IPS-15b (cell line): Measurements from ENCODE around the gene CRYAB.
A peak's percentile ranks its signal among the peaks of the same experiment; 100 is the strongest.

Experiments used
- H3K27me3 ChIP-seq: one replicate; pipeline ENCODE4 v1.6.1; 2013; ENCODE audit warnings: low read length; ENCODE audit not compliant: control insufficient read depth, insufficient read depth
- H3K36me3 ChIP-seq: one replicate; pipeline ENCODE4 v1.6.1; 2013; ENCODE audit warnings: low read length; ENCODE audit not compliant: control insufficient read depth, insufficient read depth
- H3K4me1 ChIP-seq: one replicate; pipeline ENCODE4 v1.6.1; 2013; ENCODE audit warnings: mild to moderate bottlenecking, low read length; ENCODE audit not compliant: control insufficient read depth, insufficient read depth
- H3K4me3 ChIP-seq: one replicate; pipeline ENCODE4 v1.5.1; 2013; ENCODE audit warnings: low read depth, low read length
- H3K9ac ChIP-seq: one replicate; pipeline ENCODE4 v1.6.1; 2013; ENCODE audit warnings: low read depth, mild to moderate bottlenecking, low read length
- H3K9me3 ChIP-seq: one replicate; pipeline ENCODE4 v1.6.1; 2013; ENCODE audit warnings: mild to moderate bottlenecking, low read length; ENCODE audit not compliant: control insufficient read depth, insufficient read depth

CRYAB gene

DNA sequence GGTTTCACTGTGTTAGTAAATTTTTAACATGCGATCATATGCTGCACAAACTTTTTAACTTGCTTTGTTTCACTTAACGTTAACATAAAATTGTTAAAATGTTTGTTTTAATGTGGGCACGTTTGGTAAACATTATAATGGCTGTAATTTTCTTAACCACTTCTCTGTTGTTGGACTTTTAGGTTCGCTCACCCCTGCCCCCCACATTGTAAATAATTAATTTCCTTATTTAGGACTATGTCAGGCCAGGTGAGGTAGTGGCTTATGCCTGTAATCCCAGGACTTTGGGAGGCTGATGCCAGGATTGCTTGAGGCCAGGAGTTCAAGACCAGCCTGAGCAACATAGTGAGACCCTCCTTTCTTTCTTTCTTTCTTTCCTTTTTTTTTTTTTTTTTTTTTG lies 18.9 kb upstream of the CRYAB start:
- Histone ChIP-seq H3K36me3 (no peaks in the 10 kb centered on the region), H3K4me1 (peaks cover 14% of the 10 kb centered on the region)

DNA sequence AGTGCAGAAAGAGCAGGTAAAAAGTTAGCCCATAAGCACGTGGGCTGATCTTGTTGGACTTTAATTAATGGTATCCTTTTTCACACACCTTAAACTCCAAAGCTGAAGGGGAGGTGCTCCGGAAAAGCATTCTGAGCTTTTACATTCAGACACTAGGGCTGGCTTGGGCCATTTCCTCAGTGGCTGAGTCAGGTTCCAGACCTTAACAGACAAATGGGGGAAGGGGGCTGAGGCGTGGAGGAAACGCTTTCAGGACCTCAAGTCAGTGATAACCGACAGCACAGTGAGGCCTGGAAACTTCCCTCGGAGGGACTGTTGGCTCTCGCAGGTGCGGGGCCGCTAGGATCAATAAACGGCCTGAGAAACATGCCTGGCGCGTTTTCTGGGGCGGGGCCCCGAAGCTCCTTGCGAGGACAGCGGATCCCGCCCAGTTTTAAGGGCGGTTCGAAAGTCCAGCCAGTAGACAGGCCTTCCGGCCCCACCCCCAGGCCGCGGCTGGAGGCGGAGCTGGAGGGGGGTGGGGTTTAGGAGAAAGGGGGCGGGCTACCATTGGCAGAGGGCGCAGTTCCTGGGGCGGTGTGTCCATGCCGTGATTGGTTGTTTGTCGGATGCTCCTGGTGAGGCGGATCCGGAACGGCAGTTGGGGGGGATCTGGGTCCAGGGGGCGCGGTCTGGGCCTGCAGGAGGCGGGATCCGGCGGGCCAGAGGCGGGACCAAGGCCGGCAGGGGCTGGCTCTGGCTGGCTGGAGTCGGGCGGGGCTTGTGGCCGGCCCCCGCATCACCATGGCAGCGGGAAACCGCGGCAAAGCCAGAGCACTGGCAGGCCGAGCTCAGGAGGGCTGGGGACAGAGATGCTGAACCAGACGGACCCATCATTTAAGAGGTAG lies 15.2 kb upstream of the CRYAB start:
- Histone ChIP-seq H3K9ac (peak overlapping the region; percentile 56), H3K27me3 (no peaks in the 10 kb centered on the region), H3K9me3 (no peaks in the 10 kb centered on the region), H3K36me3 (no peaks in the 10 kb centered on the region), H3K4me3 (peak overlapping the region; percentile 56), H3K4me1 (peaks cover 3% of the 10 kb centered on the region)

More for the DNA sequence above, 18.9 kb upstream of the CRYAB start:
- Histone ChIP-seq H3K4me3 (no peak overlapping the region), H3K27me3 (no peaks in the 10 kb centered on the region), H3K9ac (no peak overlapping the region), H3K9me3 (no peaks in the 10 kb centered on the region)

DNA sequence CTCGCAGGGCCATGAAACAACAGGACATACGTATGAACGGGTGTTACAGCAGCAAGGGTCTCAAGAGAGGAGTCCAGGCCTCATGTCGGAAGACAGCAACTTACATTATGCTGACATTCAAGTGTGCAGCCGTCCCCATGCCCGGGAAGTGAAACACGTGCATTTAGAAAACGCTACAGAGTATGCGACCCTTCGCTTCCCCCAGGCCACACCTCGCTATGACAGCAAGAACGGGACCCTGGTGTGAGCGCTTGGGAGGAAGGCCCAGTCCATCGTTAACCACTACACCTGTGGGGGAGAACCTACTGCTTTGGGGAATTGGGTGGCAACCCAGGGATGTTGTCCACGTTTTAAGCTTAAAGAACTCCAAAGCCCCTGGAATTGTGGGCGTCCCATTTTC lies 14.4 kb upstream of the CRYAB start:
- Histone ChIP-seq H3K4me3 (peak overlapping the region; percentile 56), H3K9me3 (no peaks in the 10 kb centered on the region), H3K9ac (peak overlapping the region; percentile 56), H3K27me3 (no peaks in the 10 kb centered on the region), H3K4me1 (peaks cover 3% of the 10 kb centered on the region), H3K36me3 (no peaks in the 10 kb centered on the region)

DNA sequence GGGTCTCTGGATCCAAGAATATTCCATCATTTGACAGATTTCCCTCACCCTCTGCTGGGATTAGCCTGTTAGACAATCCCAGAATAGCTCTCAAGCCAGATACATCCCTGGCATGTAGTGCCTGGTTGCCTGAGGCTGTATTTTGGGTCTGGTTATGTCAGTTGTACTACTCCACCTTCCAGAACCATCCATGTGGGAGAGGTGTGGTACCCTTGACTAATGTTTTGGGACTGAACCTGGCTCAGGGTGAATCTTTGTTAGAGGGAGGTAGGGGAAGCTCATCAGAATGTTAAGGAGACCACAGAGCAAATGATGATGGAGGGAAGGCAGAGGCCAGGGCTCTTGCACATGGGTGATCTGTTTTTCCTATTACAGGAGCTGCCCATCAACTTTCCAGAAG lies 12.4 kb upstream of the CRYAB start:
- Histone ChIP-seq H3K9ac (no peak overlapping the region), H3K36me3 (no peaks in the 10 kb centered on the region), H3K27me3 (no peaks in the 10 kb centered on the region), H3K4me1 (peaks cover 3% of the 10 kb centered on the region), H3K4me3 (no peak overlapping the region), H3K9me3 (no peaks in the 10 kb centered on the region)

DNA sequence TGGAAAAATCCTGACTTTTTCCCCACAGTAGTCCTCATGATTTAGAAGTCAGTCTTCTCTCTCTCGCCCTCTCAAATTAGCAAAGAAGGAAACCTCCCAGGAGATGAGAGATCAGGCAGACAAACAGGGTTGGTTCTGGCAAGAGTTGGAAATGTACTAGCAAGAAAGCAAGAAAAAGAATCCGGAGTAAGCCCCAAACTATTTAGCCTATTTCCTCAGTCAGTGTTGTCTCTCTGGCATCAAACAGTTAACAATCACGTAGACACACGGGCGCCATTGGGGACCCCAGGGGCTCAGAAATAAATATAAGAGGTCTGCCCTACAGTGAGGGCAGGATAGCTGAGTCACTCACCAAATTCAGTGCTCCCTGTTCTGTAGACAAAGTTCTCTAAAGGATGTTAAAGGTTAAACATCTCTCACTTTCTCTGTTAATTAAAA lies 11.8 kb upstream of the CRYAB start:
- H3K9me3 ChIP-seq, result no peaks in the 10 kb centered on the region
- H3K4me3 ChIP-seq, result no peak overlapping the region
- H3K4me1 ChIP-seq, result peaks cover 5% of the 10 kb centered on the region
- H3K36me3 ChIP-seq, result no peaks in the 10 kb centered on the region
- H3K9ac ChIP-seq, result no peak overlapping the region
- no peaks in the 10 kb centered on the region for H3K27me3 ChIP-seq

DNA sequence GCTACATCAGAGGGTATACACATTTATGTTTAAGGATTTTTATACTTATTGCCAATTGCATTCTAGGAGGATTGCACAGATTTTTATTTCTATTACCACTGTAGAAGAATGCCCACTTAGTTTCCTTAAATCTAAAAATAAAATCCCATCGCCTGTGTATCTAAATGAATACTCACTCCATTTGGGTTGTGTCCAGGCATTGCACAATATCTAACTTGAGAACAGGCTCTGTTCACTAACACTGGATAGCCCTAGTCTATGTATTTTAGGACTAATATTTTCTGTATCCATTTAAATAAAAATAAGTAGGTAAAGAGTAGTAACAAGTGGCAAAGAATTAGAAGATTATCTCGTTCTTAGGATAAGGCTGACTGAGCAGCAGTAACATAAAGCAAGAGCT lies 11.2 kb upstream of the CRYAB start:
- no peak overlapping the region for H3K9ac ChIP-seq
- H3K27me3 ChIP-seq, result no peaks in the 10 kb centered on the region
- H3K9me3 ChIP-seq, result no peaks in the 10 kb centered on the region
- H3K4me3 ChIP-seq, result no peak overlapping the region
- peaks cover 8% of the 10 kb centered on the region for H3K4me1 ChIP-seq
- H3K36me3 ChIP-seq, result no peaks in the 10 kb centered on the region

DNA sequence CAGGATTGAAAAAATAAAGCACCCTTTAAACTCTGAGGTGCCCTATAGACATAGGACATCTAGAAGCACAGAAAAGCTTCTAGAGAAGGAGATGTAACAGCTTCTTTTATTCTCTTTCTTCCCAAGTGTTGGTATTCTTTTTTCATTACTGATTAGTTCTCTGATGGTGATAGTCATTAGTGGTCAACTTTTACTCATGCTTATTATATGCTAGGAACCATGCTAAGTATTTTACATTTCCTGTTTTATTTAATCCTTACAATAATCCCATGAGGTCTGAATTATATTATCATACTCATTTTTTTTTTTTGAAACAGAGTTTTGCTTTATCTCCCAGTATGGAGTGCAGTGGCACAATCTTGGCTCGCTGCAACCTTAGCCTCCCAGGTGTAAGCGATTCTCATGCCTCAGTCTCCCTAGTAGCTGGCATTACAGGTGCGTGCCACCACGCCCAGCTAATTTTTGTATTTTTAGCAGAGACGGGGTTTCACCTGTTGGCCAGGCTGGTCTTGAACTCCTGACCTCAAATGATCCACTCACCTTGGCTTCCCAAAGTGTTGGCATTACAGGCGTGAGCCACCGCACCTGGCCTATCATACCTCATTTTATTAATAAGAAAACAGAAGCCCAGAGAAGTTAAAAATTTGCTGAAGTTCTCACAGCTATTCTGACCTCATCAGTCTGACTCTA lies 10.1 kb upstream of the CRYAB start:
- H3K9me3 ChIP-seq, result no peaks in the 10 kb centered on the region
- H3K9ac ChIP-seq, result no peak overlapping the region
- H3K4me3 ChIP-seq, result no peak overlapping the region
- H3K4me1 ChIP-seq, result peaks cover 8% of the 10 kb centered on the region
- no peaks in the 10 kb centered on the region for H3K36me3 ChIP-seq
- no peaks in the 10 kb centered on the region for H3K27me3 ChIP-seq

DNA sequence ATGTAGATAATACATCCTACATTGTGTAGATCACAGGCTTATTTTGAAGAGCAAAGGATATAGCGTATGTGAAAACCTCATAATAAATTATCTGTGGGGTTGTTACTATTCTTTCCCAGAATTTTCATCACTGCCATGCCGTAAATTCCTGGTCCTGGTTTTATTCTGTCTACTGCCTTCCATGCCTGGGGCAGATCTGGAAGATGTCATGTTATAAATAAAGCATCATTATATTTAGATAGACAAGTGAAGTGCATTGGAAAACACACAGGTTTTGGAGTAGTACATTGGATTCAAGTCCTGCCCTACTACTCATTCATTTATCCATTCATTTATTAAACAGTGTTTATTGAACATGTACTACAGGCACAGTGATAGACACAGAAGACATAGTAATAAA lies 9.3 kb upstream of the CRYAB start:
- Histone ChIP-seq H3K9ac (no peak overlapping the region), H3K27me3 (no peaks in the 10 kb centered on the region), H3K36me3 (no peaks in the 10 kb centered on the region), H3K9me3 (no peaks in the 10 kb centered on the region), H3K4me3 (no peak overlapping the region), H3K4me1 (peaks cover 4% of the 10 kb centered on the region)

DNA sequence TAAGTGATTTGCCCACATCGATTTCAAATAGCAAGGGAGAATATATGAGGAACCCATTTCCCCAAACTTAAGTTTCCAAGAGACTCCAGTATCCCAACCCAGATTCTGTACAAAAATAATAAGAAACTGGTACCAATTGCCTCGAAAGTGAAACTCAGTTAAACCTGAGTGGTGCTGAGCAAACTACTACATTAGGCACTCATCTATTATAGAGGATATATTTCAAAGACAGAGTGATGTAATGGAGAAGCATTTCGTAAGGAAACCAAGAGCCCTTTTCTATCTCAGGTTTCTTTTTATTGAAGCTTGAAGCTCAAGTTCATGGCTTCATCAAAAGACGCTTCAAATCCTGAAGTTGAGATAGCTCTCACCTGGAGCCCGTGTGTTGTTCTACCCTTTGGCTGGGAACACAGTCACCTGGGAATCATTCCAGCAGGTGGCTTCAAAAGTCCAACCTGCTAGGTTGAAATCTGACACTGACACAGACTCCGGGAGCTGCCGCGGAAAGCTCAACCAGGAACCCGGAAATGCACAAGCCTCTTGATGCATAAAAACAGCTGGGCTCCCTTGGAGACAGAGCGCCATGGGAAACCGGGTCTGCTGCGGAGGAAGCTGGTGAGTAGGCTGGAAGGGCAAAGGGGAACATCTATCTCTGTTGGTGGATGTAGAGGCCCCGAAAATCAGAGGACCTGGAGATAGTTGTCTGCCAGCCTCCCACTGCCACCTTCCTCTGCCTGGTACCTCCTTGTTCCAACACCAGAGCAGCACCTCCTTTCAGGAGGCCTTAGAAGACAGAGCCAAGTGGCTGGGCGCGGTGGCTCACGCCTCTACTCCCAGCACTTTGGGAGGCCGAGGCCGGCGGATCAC lies 7.1 kb upstream of the CRYAB start, which contains the start of gene C11orf52:
Gene C11orf52 (plus strand): TSS at position 524 of the 867 bp plus-strand sequence. CDS start 60 bp downstream, at position 584.
- Histone ChIP-seq H3K36me3 (no peaks in the 10 kb centered on the region), H3K9ac (no peak within 1 kb of the TSS)

DNA sequence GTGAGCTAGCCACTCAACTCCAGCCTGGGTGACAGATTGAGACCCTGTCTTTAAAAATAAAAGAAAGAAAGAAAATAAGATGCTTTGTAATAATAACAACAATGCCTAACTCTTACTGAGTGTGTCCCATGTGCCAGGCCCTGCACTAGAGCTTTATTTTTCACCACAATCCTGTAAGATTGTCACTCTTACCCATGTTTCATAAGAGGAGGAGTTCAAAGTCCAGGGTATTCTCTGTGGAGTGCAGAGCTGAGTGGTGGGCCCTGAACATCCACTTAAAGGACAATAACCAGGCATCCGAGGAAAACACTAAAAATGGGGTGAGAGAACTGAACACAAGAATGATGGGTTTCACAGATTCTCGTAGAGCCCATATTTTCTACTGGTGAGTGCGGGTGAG lies 6.2 kb upstream of the CRYAB start:
- Histone ChIP-seq H3K4me3 (no peak overlapping the region), H3K9ac (no peak overlapping the region), H3K27me3 (no peaks in the 10 kb centered on the region), H3K9me3 (no peaks in the 10 kb centered on the region), H3K4me1 (peaks cover 8% of the 10 kb centered on the region), H3K36me3 (no peaks in the 10 kb centered on the region)

More for the DNA sequence above, 7.1 kb upstream of the CRYAB start, which contains the start of gene C11orf52:
- Histone ChIP-seq H3K9me3 (no peaks in the 10 kb centered on the region), H3K4me1 (peaks cover 7% of the 10 kb centered on the region), H3K4me3 (peak within 1 kb of the TSS; percentile 48), H3K27me3 (no peaks in the 10 kb centered on the region)

DNA sequence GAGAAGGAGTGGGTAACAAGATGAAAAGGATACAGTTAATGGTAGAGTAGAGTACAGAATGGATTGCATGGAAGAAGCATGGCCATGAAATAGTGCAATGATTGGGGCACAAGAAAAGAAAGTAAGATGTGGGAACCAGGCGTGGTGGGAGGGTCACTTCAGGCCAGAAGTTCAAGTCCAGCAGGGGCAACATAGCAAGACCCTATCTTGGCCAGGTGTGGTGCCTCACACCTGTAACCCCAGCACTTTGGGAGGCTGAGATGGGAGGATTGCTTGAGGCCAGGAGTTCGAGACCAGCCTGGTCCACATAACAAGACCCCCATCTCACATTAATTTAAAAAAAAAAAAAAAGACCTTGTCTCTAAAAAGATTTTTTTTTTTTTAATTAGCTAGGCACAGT lies 5.7 kb upstream of the CRYAB start:
- no peaks in the 10 kb centered on the region for H3K27me3 ChIP-seq
- peaks cover 8% of the 10 kb centered on the region for H3K4me1 ChIP-seq
- H3K4me3 ChIP-seq, result no peak overlapping the region
- no peak overlapping the region for H3K9ac ChIP-seq
- H3K9me3 ChIP-seq, result no peaks in the 10 kb centered on the region
- no peaks in the 10 kb centered on the region for H3K36me3 ChIP-seq
